Sigmoid colon (tissue), 7 donors: ENCODE results near the gene DARS1. TPM values are rescaled to one million over a fixed set of nuclear protein-coding genes. Genes with fewer than 3 reads are reported as not detected.

Experiments used
- DNase-seq: peaks from one replicate; pipeline ENCODE4 v3.0.0-alpha.2; 2019
- H3K27ac ChIP-seq, 4 donors: fragments of 200-600 bp; sonication (generic); one replicate each; pipeline ENCODE4 v1.5.1; 2016 to 2019; ENCODE audit warnings: mild to moderate bottlenecking in 1 of 4
- H3K27me3 ChIP-seq, 3 donors: fragments of 200-600 bp; sonication (generic); one replicate each; pipeline ENCODE4 v1.5.1; 2019; ENCODE audit warnings: mild to moderate bottlenecking in 1 of 3
- H3K36me3 ChIP-seq, 4 donors: fragments of 200-600 bp; sonication (generic); one replicate each; pipeline ENCODE4 v1.5.1; 2016 to 2019
- H3K4me1 ChIP-seq, 4 donors: fragments of 200-600 bp; sonication (generic); one replicate each; pipeline ENCODE4 v1.5.1; 2017 to 2019
- H3K4me3 ChIP-seq, 4 donors: fragments of 200-600 bp; sonication (generic); one replicate each; pipeline ENCODE4 v1.5.1; 2017 to 2019; ENCODE audit warnings: mild to moderate bottlenecking in 2 of 4, moderate library complexity in 1 of 4
- H3K9me3 ChIP-seq, 4 donors: fragments of 200-600 bp in 3 of 4; sonication (generic) in 3 of 4; one replicate each; pipeline versions ENCODE4 v1.5.1 to v1.6.1; 2013 to 2019
- EP300 ChIP-seq, 4 donors: sonication (generic); formaldehyde crosslinking; IDR thresholded peaks; one replicate each; pipeline ENCODE4 v1.6.1; 2017; ENCODE audit warnings: antibody characterized with exemption in 4 of 4
- POLR2A ChIP-seq, 2 donors: fragments of 450-650 bp; IDR thresholded peaks; one replicate each; pipeline ENCODE4 v1.6.1; 2016; ENCODE audit warnings: antibody characterized with exemption in 2 of 2, mild to moderate bottlenecking in 2 of 2, moderate library complexity in 2 of 2
- POLR2AphosphoS5 ChIP-seq, 4 donors: sonication (generic); formaldehyde crosslinking; IDR thresholded peaks; one replicate each; pipeline ENCODE4 v1.6.1; 2017; ENCODE audit warnings: antibody characterized with exemption in 4 of 4
- WGBS, 2 donors: extraction: QIAGEN DNeasy Blood & Tissue Kit; methylation state at CpG; one replicate each; pipeline ENCODE4 v1.1.7; 2013; 5-methylcytosine and 5-hydroxymethylcytosine counted together
- intact Hi-C: fragments of 100-400 bp; cut with DNase I; formaldehyde crosslinking; loops from one replicate; pipeline ENCODE4 v1.15.1; 2023
- polyA plus RNA-seq, 3 donors: library from polyadenylated mRNA; stranded (reverse); fragments of 200-250 nt; gene quantifications; one replicate each; pipeline ENCODE4 v1.2.3, GENCODE V29; 2013
- total RNA-seq, 4 donors: library from RNA; depleted of rRNA; stranded (reverse); fragments of >200 nt; gene quantifications; one replicate each; pipeline ENCODE4 v1.1.0, GENCODE V29; 2016
- TF ChIP-seq, protein P1 (sequence below), 4 experiments: fragments of 450-650 bp in 3 of 4; fragments of 200-600 bp in 1 of 4; IDR thresholded peaks; one replicate each; pipeline ENCODE4 v1.5.1; 2016 to 2019; ENCODE audit warnings: antibody characterized with exemption in 4 of 4, mild to moderate bottlenecking in 3 of 4, moderate library complexity in 2 of 4
- donor health status: healthy with polysubstance abuse.
- donor health status: Bipolar disorder and iron deficiency.
- donor health status: healthy.

Gene DARS1
- total and polyA plus RNA-seq, 7 donors = 31.4 to 95.6 (median 77.3) TPM

DNA sequence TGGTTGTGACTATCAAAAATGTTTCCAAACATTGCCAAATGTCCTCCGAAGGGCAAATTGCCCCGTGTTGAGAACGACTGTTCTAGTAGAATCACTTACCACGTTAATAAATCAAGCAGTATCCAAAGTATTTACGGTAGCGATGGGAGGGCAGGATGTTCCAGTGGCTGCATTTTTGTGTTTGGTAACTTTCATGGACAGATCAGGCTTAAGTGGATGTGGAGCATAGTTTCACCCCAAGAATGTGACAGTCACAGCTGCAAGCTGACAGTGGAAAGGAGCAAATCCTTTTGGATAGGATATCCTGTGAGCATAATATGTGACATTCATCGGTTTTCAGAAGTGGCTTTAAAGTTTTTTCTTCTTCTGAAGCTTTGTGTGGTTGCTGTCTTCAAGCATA, 46.3 kb upstream of the DARS1 start:
- no peak for DNase-seq
- Histone ChIP-seq H3K9me3 (no peaks in the 10 kb centered on the region), H3K36me3 (no peaks in the 10 kb centered on the region), H3K27me3 (no peaks in the 10 kb centered on the region), H3K4me3 (no peak overlapping the region), H3K27ac (no peak overlapping the region), H3K4me1 (no peaks in the 10 kb centered on the region)
- 75 to 76% methylated on average over 7 of the region's 7 CpGs for WGBS, 2 donors
- intact Hi-C loops = no loop called here
- TF ChIP-seq EP300 (IDR thresholded peaks at IDR 0.05) (no peak), POLR2A (IDR thresholded peaks at IDR 0.05) (no peak), POLR2AphosphoS5 (IDR thresholded peaks at IDR 0.05) (no peak)
- TF ChIP-seq, protein P1, sequence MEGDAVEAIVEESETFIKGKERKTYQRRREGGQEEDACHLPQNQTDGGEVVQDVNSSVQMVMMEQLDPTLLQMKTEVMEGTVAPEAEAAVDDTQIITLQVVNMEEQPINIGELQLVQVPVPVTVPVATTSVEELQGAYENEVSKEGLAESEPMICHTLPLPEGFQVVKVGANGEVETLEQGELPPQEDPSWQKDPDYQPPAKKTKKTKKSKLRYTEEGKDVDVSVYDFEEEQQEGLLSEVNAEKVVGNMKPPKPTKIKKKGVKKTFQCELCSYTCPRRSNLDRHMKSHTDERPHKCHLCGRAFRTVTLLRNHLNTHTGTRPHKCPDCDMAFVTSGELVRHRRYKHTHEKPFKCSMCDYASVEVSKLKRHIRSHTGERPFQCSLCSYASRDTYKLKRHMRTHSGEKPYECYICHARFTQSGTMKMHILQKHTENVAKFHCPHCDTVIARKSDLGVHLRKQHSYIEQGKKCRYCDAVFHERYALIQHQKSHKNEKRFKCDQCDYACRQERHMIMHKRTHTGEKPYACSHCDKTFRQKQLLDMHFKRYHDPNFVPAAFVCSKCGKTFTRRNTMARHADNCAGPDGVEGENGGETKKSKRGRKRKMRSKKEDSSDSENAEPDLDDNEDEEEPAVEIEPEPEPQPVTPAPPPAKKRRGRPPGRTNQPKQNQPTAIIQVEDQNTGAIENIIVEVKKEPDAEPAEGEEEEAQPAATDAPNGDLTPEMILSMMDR (IDR thresholded peaks at IDR 0.05) = no peak

DNA sequence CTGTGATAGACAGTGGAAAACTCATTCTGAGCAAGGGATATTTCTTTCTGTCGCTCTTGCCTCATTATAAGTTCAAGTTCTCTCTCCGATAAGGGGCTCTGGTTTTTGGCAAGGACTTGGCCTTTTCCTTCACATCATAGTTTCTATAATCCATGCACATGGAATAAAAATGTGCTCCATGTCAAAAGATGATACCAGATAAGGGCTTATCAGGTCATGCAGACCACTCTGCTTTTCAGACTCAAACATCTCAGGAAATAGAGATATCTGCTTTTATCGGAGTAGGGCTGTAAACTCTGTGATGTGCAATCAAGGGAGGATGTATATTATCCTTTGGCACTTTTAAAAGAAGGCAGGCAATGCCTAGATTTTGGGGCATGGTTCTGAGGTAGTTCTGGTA, 45.0 kb upstream of the DARS1 start:
- H3K27ac ChIP-seq = no peak overlapping the region
- 73 to 75% methylated on average over 3 of the region's 3 CpGs for WGBS, 2 donors
- no peak for DNase-seq

DNA sequence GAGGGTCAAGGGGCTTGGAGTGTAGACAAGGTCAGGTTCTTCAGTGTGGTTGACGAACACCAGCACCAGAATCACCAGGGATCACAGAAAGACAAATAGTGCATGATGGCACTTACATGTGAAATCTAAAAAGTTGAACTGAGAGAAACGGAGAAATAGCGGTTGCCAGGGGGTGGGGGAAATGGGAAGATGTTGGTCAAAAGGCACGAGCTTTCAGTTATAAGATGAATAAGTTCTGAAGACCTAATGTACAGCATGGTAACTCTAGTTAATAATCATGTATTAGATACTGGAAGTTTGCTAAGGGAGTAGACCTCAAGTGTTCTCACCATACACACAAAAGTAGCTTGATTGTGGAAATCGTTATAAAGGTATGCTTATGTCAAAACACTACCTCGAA, 43.7 kb upstream of the DARS1 start:
- peaks cover 0 to 9% (median 7%) of the 10 kb centered on the region in 4 donors for H3K4me1 ChIP-seq
- H3K36me3 ChIP-seq = no peaks in the 10 kb centered on the region
- H3K27me3 ChIP-seq = no peaks in the 10 kb centered on the region
- no peaks in the 10 kb centered on the region for H3K9me3 ChIP-seq
- no peak overlapping the region for H3K27ac ChIP-seq
- no peak for TF ChIP-seq EP300 (IDR thresholded peaks at IDR 0.05)
- no peak for TF ChIP-seq POLR2AphosphoS5 (IDR thresholded peaks at IDR 0.05)
- TF ChIP-seq, protein P1 (IDR thresholded peaks at IDR 0.05) = no peak
- TF ChIP-seq POLR2A (IDR thresholded peaks at IDR 0.05) = no peak
- no peak overlapping the region for H3K4me3 ChIP-seq
- intact Hi-C loops = no loop called here
- WGBS, 2 donors = 86 to 91% methylated on average over 6 of the region's 6 CpGs
- no peak for DNase-seq

More for the DNA sequence above, 45.0 kb upstream of the DARS1 start:
- no peaks in the 10 kb centered on the region for H3K9me3 ChIP-seq
- H3K27me3 ChIP-seq = no peaks in the 10 kb centered on the region
- intact Hi-C loops = no loop called here
- no peak overlapping the region for H3K4me3 ChIP-seq
- no peaks in the 10 kb centered on the region for H3K36me3 ChIP-seq
- no peak for TF ChIP-seq EP300 (IDR thresholded peaks at IDR 0.05)
- no peak for TF ChIP-seq POLR2AphosphoS5 (IDR thresholded peaks at IDR 0.05)
- TF ChIP-seq POLR2A (IDR thresholded peaks at IDR 0.05) = no peak
- TF ChIP-seq, protein P1 (IDR thresholded peaks at IDR 0.05) = no peak
- H3K4me1 ChIP-seq = peaks cover 0 to 6% (median 5%) of the 10 kb centered on the region in 4 donors

DNA sequence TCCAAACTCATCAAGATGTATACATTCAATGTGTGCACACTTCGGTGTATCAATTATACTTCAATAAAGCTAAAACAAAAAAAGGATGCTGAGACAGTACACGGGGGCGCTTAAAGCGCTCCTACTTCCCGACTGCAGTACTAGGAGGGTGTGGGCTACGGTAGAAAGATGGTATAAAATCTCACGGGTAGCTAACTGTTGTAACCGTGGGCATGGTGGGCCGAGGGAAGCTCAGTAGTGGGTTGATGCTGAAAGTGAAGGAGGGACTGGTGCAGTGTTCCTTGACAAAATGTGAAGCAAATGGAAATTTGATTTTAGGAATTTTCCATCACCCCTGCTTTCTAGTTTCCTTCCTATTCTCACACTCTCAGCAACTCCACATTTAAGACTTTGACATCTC, 42.6 kb upstream of the DARS1 start:
- Histone ChIP-seq H3K9me3 (no peaks in the 10 kb centered on the region), H3K27ac (no peak overlapping the region), H3K36me3 (no peaks in the 10 kb centered on the region), H3K27me3 (no peaks in the 10 kb centered on the region), H3K4me1 (peaks cover 0 to 9% (median 7%) of the 10 kb centered on the region in 4 donors), H3K4me3 (no peak overlapping the region)
- 95 to 96% methylated on average over 9 of the region's 9 CpGs for WGBS, 2 donors
- intact Hi-C loops = no loop called here
- no peak for DNase-seq
- TF ChIP-seq EP300 (IDR thresholded peaks at IDR 0.05) (no peak), POLR2AphosphoS5 (IDR thresholded peaks at IDR 0.05) (no peak), POLR2A (IDR thresholded peaks at IDR 0.05) (no peak)
- TF ChIP-seq, protein P1 (IDR thresholded peaks at IDR 0.05) = no peak

- H3K4me1 ChIP-seq = peaks cover 0 to 9% (median 7%) of the 10 kb centered on the region in 4 donors
- 83 to 91% methylated on average over 7 of the region's 7 CpGs for WGBS, 2 donors
- no peak overlapping the region for H3K4me3 ChIP-seq
- DNase-seq = no peak
- intact Hi-C loops = no loop called here
- H3K27me3 ChIP-seq = no peaks in the 10 kb centered on the region
- no peak overlapping the region for H3K27ac ChIP-seq
- H3K9me3 ChIP-seq = no peaks in the 10 kb centered on the region
- TF ChIP-seq POLR2AphosphoS5 (IDR thresholded peaks at IDR 0.05) = no peak
- no peak for TF ChIP-seq EP300 (IDR thresholded peaks at IDR 0.05)
- TF ChIP-seq POLR2A (IDR thresholded peaks at IDR 0.05) = no peak
- no peaks in the 10 kb centered on the region for H3K36me3 ChIP-seq
These were observed 41.7 kb upstream of the DARS1 start for GRCh38 chr2:136027112-136027511.
